Measurements from ENCODE around the gene DPP6.

DPP6 gene

GRCh38 chr7:154744256-154744860, 692.2 kb downstream of the DPP6 start:
- DNase-seq = peak; percentile 23

GRCh38 chr7:154744861-154745258, 692.7 kb downstream of the DPP6 start:
- DNase-seq = no peak

- DNase-seq = no peak
These were observed 694.6 kb downstream of the DPP6 start for GRCh38 chr7:154746571-154747360.

GRCh38 chr7:154748089-154748786, 696.0 kb downstream of the DPP6 start:
- no peak for DNase-seq

GRCh38 chr7:154750353-154750801, 698.2 kb downstream of the DPP6 start:
- DNase-seq = no peak

- no peak for DNase-seq
These were observed 701.0 kb downstream of the DPP6 start for GRCh38 chr7:154753226-154753625.

- no peak for DNase-seq
These were observed 705.6 kb downstream of the DPP6 start for GRCh38 chr7:154757756-154758155.

GRCh38 chr7:154759989-154760388, 707.8 kb downstream of the DPP6 start:
- no peak for DNase-seq

GRCh38 chr7:154765118-154765517, 712.9 kb downstream of the DPP6 start:
- no peak for DNase-seq

GRCh38 chr7:154767142-154767541, 714.9 kb downstream of the DPP6 start:
- no peak for DNase-seq

GRCh38 chr7:154767821-154768415, 715.7 kb downstream of the DPP6 start:
- no peak for DNase-seq

- no peak for DNase-seq
These were observed 716.8 kb downstream of the DPP6 start for GRCh38 chr7:154769001-154769400.

GRCh38 chr7:154769527-154769926, 717.3 kb downstream of the DPP6 start:
- no peak for DNase-seq

- no peak for DNase-seq
These were observed 718.2 kb downstream of the DPP6 start for GRCh38 chr7:154770361-154770760.

GRCh38 chr7:154770962-154771361, 718.8 kb downstream of the DPP6 start:
- DNase-seq = no peak

GRCh38 chr7:154774303-154774969, 722.2 kb downstream of the DPP6 start:
- DNase-seq = no peak

GRCh38 chr7:154775681-154776080, 723.5 kb downstream of the DPP6 start:
- DNase-seq = no peak

- no peak for DNase-seq
These were observed 724.2 kb downstream of the DPP6 start for GRCh38 chr7:154776350-154776749.

- DNase-seq = no peak
These were observed 724.8 kb downstream of the DPP6 start for GRCh38 chr7:154777023-154777422.

GRCh38 chr7:154777489-154777888, 725.3 kb downstream of the DPP6 start:
- DNase-seq = no peak

- no peak for DNase-seq
These were observed 725.7 kb downstream of the DPP6 start for GRCh38 chr7:154777908-154778307.

- no peak for DNase-seq
These were observed 729.4 kb downstream of the DPP6 start for GRCh38 chr7:154781369-154782303.

Data from activated CD4-positive, alpha-beta T cell treated with anti-CD3 and anti-CD28 coated beads, Interleukin-10, Interleukin-2, amounts not matched to agents 100 ng/mL and 50 ng/mL, durations not matched to agents 16 hours and 8 hours (primary cell).